Thyroid gland (tissue), 4 donors: Measurements from ENCODE around the gene KNCN.

Source experiments
- POLR2A ChIP-seq, 2 donors: fragments of 450-650 bp; IDR thresholded peaks; one replicate each; pipeline ENCODE4 v1.6.1; 2017; ENCODE audit warnings: antibody characterized with exemption in 2 of 2, mild to moderate bottlenecking in 2 of 2, moderate library complexity in 1 of 2
- TF ChIP-seq, protein P1 (sequence below), 6 experiments: fragments of 200-600 bp in 3 of 6; fragments of 450-650 bp in 3 of 6; sonication (generic) in 3 of 6; IDR thresholded peaks; one replicate each; pipeline ENCODE4 v1.5.1; 2016 to 2019; ENCODE audit warnings: antibody characterized with exemption in 6 of 6, mild to moderate bottlenecking in 2 of 6, inconsistent platforms in 1 of 6, moderate library complexity in 1 of 6

DNA sequence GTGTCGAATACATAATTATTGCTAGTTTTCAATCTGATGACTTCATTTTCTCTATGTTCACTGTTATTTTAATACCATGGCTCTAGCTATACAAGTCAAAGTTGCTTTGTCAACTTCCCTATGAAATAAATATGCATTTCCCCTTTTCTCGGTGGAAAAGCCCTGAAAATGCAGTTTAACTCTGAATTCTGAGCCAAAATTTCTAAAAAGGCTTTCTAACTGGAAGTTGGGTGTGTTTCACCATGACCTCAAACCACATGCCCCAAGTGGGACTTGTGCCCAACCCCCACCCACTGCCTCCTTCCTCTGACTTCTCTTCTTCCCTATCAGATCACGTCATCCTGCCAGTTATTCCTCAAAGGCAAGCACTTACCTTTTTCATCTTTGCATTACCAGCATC is 43.7 kb upstream of the KNCN start:
- TF ChIP-seq, protein P1, sequence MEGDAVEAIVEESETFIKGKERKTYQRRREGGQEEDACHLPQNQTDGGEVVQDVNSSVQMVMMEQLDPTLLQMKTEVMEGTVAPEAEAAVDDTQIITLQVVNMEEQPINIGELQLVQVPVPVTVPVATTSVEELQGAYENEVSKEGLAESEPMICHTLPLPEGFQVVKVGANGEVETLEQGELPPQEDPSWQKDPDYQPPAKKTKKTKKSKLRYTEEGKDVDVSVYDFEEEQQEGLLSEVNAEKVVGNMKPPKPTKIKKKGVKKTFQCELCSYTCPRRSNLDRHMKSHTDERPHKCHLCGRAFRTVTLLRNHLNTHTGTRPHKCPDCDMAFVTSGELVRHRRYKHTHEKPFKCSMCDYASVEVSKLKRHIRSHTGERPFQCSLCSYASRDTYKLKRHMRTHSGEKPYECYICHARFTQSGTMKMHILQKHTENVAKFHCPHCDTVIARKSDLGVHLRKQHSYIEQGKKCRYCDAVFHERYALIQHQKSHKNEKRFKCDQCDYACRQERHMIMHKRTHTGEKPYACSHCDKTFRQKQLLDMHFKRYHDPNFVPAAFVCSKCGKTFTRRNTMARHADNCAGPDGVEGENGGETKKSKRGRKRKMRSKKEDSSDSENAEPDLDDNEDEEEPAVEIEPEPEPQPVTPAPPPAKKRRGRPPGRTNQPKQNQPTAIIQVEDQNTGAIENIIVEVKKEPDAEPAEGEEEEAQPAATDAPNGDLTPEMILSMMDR (IDR thresholded peaks at IDR 0.05): no peak
- no peak for TF ChIP-seq POLR2A (IDR thresholded peaks at IDR 0.05)
